SK-N-MC (cell line): ENCODE measurements around the gene PACSIN2.

Experiments
- DNase-seq: peaks from one replicate; pipeline ENCODE4 v3.0.0-alpha.2; 2011; ENCODE audit warnings: low read depth, low spot score
- H3K27ac ChIP-seq: fragments of 200-600 bp; sonication (generic); 2 replicates; pipeline ENCODE4 v1.5.1; 2016; ENCODE audit warnings: mixed run types
- H3K36me3 ChIP-seq: fragments of 200-600 bp; sonication (generic); 2 replicates; pipeline ENCODE4 v1.6.1; 2017; ENCODE audit warnings: antibody characterized with exemption, low read length, mixed read lengths; ENCODE audit not compliant: insufficient read depth
- H3K4me3 ChIP-seq: fragments of 200-600 bp; sonication (generic); 2 replicates; pipeline ENCODE4 v1.5.1; 2016
- H3K9ac ChIP-seq: fragments of 200-600 bp; sonication (generic); 2 replicates; pipeline ENCODE4 v1.8.0; 2017; ENCODE audit warnings: mixed run types, mixed read lengths; ENCODE audit not compliant: insufficient read length
- H3K9me3 ChIP-seq: fragments of 200-600 bp; sonication (generic); 2 replicates; pipeline ENCODE4 v1.6.1; 2017; ENCODE audit warnings: low read depth, mild to moderate bottlenecking, antibody characterized with exemption, low read length, moderate library complexity, mixed read lengths
- EZH2 ChIP-seq: fragments of 200-600 bp; sonication (generic); IDR thresholded peaks from one replicate; pipeline ENCODE4 v1.6.1; 2017; ENCODE audit warnings: antibody characterized with exemption
- FOXP2 ChIP-seq: optimal IDR thresholded peaks from 2 replicates; pipeline ENCODE3; 2011; ENCODE audit warnings: mild to moderate bottlenecking, moderate library complexity; ENCODE audit not compliant: insufficient read depth; ENCODE audit errors: extremely low read length, control extremely low read depth
- POLR2AphosphoS5 ChIP-seq: IDR thresholded peaks from 2 replicates; pipeline ENCODE4 v1.6.1; 2012; ENCODE audit warnings: mild to moderate bottlenecking, low read depth, low read length, borderline replicate concordance

Gene PACSIN2

DNA sequence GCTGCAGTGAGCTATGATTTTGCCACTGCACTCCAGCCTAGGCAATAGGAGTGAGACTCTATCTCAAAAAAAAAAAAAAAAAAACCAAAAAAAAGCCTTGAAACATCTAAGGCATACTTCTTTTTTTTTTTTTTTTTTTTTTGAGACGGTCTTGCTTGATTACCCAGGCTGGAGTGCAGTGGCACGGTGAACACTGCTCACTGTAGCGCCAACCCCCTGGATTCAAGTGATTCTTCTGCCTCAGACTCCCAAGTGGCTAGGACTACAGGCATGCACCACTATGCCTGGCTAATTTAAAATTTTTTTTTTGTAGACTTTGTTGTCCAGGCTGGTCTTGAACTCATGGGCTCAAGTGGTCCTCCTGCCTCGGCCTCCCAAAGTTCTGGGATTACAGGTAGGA, 177.4 kb downstream of the PACSIN2 start:
- no peak for DNase-seq
- no peak overlapping the region for H3K27ac ChIP-seq
- no peak overlapping the region for H3K9ac ChIP-seq
- no peak overlapping the region for H3K4me3 ChIP-seq
- H3K9me3 ChIP-seq: no peaks in the 10 kb centered on the region
- H3K36me3 ChIP-seq: peaks cover 6% of the 10 kb centered on the region; the same call in 1 of the 2 replicates
- TF ChIP-seq POLR2AphosphoS5: no peak
- no peak for TF ChIP-seq EZH2

DNA sequence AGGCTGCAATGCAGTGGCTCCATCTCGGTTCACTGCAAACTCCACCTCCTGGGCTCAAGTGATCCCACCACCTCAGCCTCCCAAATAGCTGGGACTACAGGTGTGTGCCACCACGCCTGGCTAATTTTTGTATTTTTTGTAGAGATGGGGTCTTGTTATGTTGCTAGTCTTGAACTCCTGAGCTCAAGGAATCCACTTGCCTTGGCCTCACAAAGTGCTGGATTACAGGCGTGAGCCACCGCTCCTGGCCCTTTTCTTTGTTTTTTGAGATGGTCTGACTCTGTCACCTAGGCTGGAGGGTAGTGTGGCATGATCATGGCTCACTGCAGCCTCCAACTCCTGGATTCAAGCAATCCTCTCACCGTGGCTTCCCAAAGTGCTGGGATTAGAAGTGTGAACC, 178.9 kb downstream of the PACSIN2 start:
- no peak overlapping the region for H3K9ac ChIP-seq
- H3K27ac ChIP-seq: no peak overlapping the region
- H3K4me3 ChIP-seq: no peak overlapping the region
- H3K36me3 ChIP-seq: peaks cover 14% of the 10 kb centered on the region; the same call in 1 of the 2 replicates
- H3K9me3 ChIP-seq: no peaks in the 10 kb centered on the region
- no peak for DNase-seq
- no peak for TF ChIP-seq FOXP2
- no peak for TF ChIP-seq EZH2
- TF ChIP-seq POLR2AphosphoS5: no peak

DNA sequence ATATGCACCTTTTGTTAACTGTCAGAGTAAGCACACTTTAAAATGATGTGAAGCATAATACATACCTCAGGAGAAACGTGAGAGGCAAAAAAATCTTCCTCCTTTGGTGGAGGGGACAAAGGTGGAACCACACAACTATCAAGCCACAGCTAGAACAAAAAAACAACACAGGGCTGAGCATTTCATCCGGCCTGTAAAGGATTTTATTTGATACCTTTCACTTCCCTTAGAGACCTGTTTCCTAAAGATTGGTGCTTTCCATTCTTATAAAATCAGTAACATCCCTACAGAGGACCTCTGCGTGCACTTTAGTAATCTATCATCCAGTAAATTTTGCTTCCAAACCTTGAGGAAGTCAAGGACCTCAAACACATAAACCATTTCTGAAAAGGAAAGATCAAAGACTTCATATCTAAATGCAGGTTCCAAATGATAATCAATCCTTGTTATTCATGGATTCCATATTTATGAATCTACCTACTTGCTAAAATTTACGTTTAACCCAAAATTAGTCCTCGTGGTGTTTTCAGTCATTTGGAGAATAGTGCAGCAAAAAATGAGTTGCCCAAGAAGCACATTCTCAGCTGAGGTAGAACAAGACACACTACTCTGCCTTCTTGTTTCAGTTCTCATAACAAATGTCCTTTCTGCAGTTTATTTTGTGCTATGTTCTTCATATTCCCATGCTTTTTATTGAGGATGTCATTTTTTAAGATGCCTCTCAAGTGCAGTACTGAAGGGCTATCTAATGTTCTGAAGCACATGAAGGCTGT, 180.6 kb downstream of the PACSIN2 start:
- Histone ChIP-seq H3K4me3 (no peak overlapping the region), H3K27ac (no peak overlapping the region), H3K9me3 (no peaks in the 10 kb centered on the region), H3K36me3 (peaks cover 17% of the 10 kb centered on the region; the same call in 1 of the 2 replicates), H3K9ac (no peak overlapping the region)
- no peak for DNase-seq
- no peak for TF ChIP-seq EZH2
- no peak for TF ChIP-seq FOXP2
- TF ChIP-seq POLR2AphosphoS5: no peak

DNA sequence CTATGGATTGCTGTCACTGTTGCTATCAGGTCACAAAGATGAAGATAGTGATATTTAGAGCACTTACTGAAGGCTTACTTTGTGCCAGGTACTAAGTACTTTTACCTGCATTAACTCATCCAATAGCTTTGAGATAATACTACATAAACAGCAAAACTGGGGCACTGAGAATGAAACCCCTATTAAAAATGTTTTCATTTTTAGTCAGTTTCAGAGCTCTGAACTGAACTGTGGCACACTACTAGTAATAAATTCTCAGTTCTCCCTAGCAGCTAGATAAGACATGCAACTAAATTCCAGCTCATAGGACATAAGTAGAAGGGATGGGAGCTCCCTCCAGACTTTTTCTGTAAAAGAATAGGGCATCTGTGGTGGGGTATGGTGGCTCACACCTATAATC, 181.8 kb downstream of the PACSIN2 start:
- no peak for DNase-seq
- Histone ChIP-seq H3K27ac (no peak overlapping the region), H3K9ac (no peak overlapping the region), H3K9me3 (no peaks in the 10 kb centered on the region), H3K36me3 (peaks cover 17% of the 10 kb centered on the region; the same call in 1 of the 2 replicates), H3K4me3 (no peak overlapping the region)
- TF ChIP-seq EZH2 (no peak), FOXP2 (no peak), POLR2AphosphoS5 (no peak)

DNA sequence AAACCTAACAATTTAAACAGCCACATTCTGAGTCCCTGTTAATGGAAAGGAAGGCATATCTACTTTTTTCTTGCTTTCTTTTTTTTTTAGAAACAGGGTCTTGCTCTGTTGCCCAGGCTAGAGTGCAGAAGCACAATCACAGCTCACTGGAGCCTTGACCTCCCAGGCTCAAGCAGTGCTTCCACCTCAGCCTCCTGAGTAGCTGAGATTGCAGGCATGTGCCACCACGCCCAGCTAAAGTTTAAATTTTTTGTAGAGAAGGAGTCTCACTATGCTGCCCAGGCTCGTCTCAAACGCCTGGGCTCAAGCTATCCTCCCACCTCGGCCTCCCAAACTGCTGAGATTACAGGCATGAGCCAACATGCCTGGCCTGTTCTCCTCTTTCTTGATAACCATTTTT, 183.2 kb downstream of the PACSIN2 start:
- TF ChIP-seq EZH2 (no peak), POLR2AphosphoS5 (no peak), FOXP2 (no peak)
- H3K36me3 ChIP-seq: peaks cover 16% of the 10 kb centered on the region; the same call in 1 of the 2 replicates

DNA sequence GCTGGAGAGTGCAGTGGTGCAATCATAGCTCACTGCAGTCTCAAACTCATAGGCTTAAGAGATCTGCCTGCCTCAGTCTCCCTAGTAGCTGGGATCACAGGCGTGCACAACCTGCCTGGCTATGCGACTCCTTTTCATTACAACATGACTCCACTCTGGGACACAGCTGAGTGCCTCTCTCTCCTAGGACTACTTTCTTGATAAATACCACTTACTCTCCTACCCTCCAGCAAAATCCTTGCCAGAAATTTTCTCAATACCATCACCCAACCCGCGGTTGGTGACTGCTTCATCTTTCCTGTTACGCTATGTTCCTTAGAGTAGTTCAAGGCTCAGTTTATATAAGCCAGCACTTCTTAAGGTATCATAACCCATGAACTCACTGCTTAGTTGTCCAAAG, 184.8 kb downstream of the PACSIN2 start:
- Histone ChIP-seq H3K27ac (no peak overlapping the region), H3K4me3 (no peak overlapping the region), H3K36me3 (peaks cover 14% of the 10 kb centered on the region; the same call in 1 of the 2 replicates), H3K9me3 (no peaks in the 10 kb centered on the region), H3K9ac (no peak overlapping the region)
- TF ChIP-seq EZH2 (no peak), FOXP2 (no peak), POLR2AphosphoS5 (no peak)
- no peak for DNase-seq

More for the DNA sequence above, 183.2 kb downstream of the PACSIN2 start:
- no peak overlapping the region for H3K4me3 ChIP-seq
- H3K9me3 ChIP-seq: no peaks in the 10 kb centered on the region
- no peak overlapping the region for H3K27ac ChIP-seq
- no peak overlapping the region for H3K9ac ChIP-seq
- no peak for DNase-seq

DNA sequence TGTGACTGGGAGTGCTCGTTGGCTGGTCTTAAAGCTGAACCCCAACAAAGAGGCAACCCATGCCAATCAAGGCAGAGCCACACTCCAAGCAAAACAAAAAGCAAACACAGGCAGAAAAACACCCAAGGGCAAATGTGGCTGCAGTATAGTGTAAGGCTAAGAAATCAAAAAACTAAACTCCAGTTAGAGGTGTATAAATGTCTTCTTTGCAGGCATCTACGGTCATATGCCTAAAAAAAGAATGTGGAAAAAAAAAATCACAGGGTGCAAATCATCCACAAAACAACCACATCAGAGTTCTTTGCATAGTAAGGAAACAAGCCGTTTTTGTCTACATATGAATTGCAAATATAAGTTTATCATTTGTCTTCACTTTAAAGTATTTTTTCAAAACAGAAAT, 185.6 kb downstream of the PACSIN2 start:
- no peak overlapping the region for H3K27ac ChIP-seq
- no peak overlapping the region for H3K9ac ChIP-seq
- peaks cover 14% of the 10 kb centered on the region; the same call in 1 of the 2 replicates for H3K36me3 ChIP-seq
- TF ChIP-seq POLR2AphosphoS5 (no peak), FOXP2 (no peak), EZH2 (no peak)
- no peak for DNase-seq
- H3K4me3 ChIP-seq: no peak overlapping the region
- H3K9me3 ChIP-seq: no peaks in the 10 kb centered on the region

DNA sequence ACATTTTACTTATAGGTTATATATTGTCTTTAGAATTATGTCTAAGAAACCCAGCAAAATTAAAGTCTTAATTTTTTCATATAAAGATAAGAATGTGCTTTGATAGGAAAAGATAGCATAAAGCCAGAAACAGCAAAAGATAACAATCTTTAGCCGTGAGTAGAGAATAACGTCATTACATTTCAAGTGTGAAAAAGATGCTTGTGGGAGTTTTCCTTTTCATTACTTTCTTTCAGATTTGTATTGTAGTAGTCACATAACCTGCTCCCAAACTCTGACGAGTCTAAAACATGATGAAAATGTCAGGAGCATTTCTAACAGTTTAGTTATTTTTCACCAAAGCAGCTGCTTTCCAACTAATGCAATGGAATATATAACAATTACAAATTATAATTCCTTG, 189.2 kb downstream of the PACSIN2 start:
- H3K27ac ChIP-seq: no peak overlapping the region
- H3K4me3 ChIP-seq: no peak overlapping the region
- no peak overlapping the region for H3K9ac ChIP-seq
- no peaks in the 10 kb centered on the region for H3K9me3 ChIP-seq
- TF ChIP-seq FOXP2 (no peak), POLR2AphosphoS5 (no peak), EZH2 (no peak)
- no peak for DNase-seq
- H3K36me3 ChIP-seq: peaks cover 6% of the 10 kb centered on the region

DNA sequence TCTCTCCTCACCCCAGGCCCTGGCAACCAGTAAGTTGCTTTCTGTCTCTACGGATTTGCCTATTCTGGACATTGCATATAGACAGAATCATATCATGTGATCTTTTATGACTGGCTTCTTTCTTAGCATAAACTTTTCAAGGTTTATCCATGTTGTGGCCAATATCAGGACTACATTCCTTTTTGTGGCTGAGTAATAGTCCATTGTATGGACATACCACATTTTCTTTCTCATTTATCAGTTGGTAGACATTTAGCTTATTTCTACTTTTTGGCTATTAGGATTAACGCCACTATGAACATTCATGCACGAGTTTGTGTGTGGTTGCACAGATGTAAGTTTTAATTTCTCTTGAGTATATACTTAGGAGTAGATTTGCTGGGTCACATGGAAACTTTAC, 193.6 kb downstream of the PACSIN2 start:
- DNase-seq: no peak
- Histone ChIP-seq H3K36me3 (peaks cover 5% of the 10 kb centered on the region), H3K9me3 (no peaks in the 10 kb centered on the region), H3K4me3 (no peak overlapping the region), H3K9ac (no peak overlapping the region), H3K27ac (no peak overlapping the region)
- no peak for TF ChIP-seq FOXP2
- TF ChIP-seq POLR2AphosphoS5: no peak
- TF ChIP-seq EZH2: no peak
